ENCODE measurements around the gene OR1D5. TPM values are rescaled to one million over a fixed set of nuclear protein-coding genes. Genes with fewer than 3 reads are reported as not detected.
A peak's percentile ranks its signal among the peaks of the same experiment; 100 is the strongest.
"Not testable (repeated sequence)": the region's sequence is repeated elsewhere in the genome, so short reads cannot be mapped to it uniquely, and the experiment has no call there.

The OR1D5 gene
- total and polyA plus RNA-seq, 8 donors, result not detected

- H3K4me3 ChIP-seq, result no peak overlapping the region
- TF ChIP-seq, protein P1, sequence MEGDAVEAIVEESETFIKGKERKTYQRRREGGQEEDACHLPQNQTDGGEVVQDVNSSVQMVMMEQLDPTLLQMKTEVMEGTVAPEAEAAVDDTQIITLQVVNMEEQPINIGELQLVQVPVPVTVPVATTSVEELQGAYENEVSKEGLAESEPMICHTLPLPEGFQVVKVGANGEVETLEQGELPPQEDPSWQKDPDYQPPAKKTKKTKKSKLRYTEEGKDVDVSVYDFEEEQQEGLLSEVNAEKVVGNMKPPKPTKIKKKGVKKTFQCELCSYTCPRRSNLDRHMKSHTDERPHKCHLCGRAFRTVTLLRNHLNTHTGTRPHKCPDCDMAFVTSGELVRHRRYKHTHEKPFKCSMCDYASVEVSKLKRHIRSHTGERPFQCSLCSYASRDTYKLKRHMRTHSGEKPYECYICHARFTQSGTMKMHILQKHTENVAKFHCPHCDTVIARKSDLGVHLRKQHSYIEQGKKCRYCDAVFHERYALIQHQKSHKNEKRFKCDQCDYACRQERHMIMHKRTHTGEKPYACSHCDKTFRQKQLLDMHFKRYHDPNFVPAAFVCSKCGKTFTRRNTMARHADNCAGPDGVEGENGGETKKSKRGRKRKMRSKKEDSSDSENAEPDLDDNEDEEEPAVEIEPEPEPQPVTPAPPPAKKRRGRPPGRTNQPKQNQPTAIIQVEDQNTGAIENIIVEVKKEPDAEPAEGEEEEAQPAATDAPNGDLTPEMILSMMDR (IDR thresholded peaks at IDR 0.05), result no peak
- intact Hi-C loops (cut with DNase I), result no loop called here
- FAIRE-seq (no peak), ATAC-seq (peak in 2 of 4 donors; percentile 5 to 10), DNase-seq (peak in 4 of 6 donors; percentile 1 to 50 (median 10))
- H3K9me3 ChIP-seq, result no peaks in the 10 kb centered on the region
- H3K27ac ChIP-seq, result no peak overlapping the region
- no peaks in the 10 kb centered on the region for H3K4me1 ChIP-seq
- H3K27me3 ChIP-seq, result no peaks in the 10 kb centered on the region
- WGBS, 2 donors, result 91 to 92% methylated on average over 25 to 27 of the region's 27 CpGs
- H3K36me3 ChIP-seq, result peaks cover 0 to 24% (median 0%) of the 10 kb centered on the region in 3 donors
Measured at GRCh38 chr17:3032258-3033247, 30.9 kb downstream of the OR1D5 start.

DNA sequence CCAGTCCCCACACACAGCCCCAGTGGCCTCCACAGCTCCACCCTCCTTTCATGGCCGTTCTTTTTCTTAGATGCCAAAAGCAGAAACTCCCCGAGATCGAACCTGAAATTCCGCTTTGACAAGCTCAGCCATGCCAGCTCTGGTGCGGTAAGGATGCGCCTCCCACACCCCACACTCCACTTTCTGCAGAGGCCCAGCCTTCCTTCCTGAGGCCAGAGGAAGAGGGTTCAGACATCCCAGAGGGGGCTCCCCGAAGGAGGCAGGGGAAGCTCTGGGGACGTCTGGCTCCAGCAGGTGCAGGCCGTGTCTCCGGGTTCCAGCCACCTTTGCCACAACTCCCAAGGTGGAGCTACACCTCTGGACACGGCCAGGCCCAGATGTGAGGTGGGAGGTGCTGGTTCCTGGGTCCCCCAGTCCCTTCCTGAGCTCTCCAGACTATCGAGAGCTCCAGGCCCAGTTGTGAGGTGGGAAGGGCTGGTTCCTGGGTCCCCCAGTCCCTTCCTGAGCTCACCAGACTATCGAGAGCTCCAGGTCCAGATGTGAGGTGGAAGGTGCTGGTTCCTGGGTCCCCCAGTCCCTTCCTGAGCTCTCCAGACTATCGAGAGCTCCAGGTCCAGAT is 32.4 kb downstream of the OR1D5 start:
- WGBS, 2 donors, result 89 to 91% methylated on average over 14 of the region's 14 CpGs
- H3K27ac ChIP-seq; FAIRE-seq; ATAC-seq; intact Hi-C loops (cut with DNase I); H3K4me1 ChIP-seq; H3K9me3 ChIP-seq; H3K27me3 ChIP-seq; H3K4me3 ChIP-seq: not testable (repeated sequence)
- H3K36me3 ChIP-seq, result peaks cover 0 to 37% (median 11%) of the 10 kb centered on the region in 3 donors
- peak in 3 of 6 donors; percentile 1 to 42 (median 20) for DNase-seq

- Histone ChIP-seq H3K4me1 (no peaks in the 10 kb centered on the region), H3K36me3 (peaks cover 0 to 46% (median 12%) of the 10 kb centered on the region in 3 donors), H3K27me3 (no peaks in the 10 kb centered on the region), H3K4me3 (no peak overlapping the region), H3K9me3 (no peaks in the 10 kb centered on the region), H3K27ac (no peak overlapping the region)
- no peak for FAIRE-seq
- WGBS, 2 donors, result 89 to 90% methylated on average over 7 of the region's 7 CpGs
- TF ChIP-seq, protein P1 (IDR thresholded peaks at IDR 0.05), result no peak
- intact Hi-C loops (cut with DNase I), result no loop called here
- ATAC-seq, result no peak
- DNase-seq, result peak in 1 of 6 donors; percentile 8
Measured at GRCh38 chr17:3030096-3030495, 33.3 kb downstream of the OR1D5 start.

DNA sequence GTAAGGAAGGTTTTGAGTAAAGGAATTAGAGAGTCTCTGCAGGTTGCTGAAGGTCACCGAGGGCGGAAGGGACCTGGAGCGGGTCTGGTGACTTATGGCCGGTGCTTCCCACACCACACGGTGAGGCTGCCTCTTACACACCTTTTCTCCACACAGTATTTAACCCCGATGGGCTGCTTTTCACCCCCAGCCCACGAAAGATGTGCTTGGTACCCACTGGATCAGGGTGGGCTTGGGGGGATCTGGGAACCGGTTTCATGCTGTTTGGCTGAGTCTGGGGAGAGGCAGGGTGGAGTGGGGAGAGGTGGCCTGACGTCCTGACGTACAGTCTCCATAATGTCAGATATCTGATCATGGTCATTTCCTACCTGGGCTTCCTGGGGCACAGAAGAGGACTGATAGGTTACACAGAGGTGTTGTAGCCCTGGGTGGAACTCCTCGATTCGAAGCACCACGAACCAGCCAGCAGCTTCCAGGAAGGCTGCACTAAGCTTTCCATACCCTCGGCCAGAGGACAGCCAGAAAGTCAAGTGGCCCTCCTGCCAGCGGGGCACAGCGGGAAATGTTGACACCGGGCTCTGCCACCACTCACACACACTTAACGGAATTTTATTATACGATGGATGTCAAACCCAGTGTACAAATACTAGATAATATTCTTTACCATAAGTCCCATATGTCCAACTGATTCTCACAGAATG is 34.0 kb downstream of the OR1D5 start:
- FAIRE-seq, result no peak
- peak in 3 of 6 donors; percentile 1 to 30 (median 8) for DNase-seq

More for the DNA sequence above, 34.0 kb downstream of the OR1D5 start:
- no peak for ATAC-seq
- no peak overlapping the region for H3K27ac ChIP-seq
- no peaks in the 10 kb centered on the region for H3K4me1 ChIP-seq
- H3K27me3 ChIP-seq, result no peaks in the 10 kb centered on the region
- no peaks in the 10 kb centered on the region for H3K9me3 ChIP-seq
- peaks cover 0 to 47% (median 12%) of the 10 kb centered on the region in 3 donors for H3K36me3 ChIP-seq
- intact Hi-C loops (cut with DNase I), result no loop called here
- TF ChIP-seq, protein P1 (IDR thresholded peaks at IDR 0.05), result no peak
- no peak overlapping the region for H3K4me3 ChIP-seq
- WGBS, 2 donors, result 80 to 86% methylated on average over 19 of the region's 19 CpGs

Measured in pancreas (tissue), 10 donors.